ENCODE measurements around the gene MT3. TPM values are rescaled to one million over a fixed set of nuclear protein-coding genes. Genes with fewer than 3 reads are reported as not detected.

MT3 gene
- total and polyA plus RNA-seq, 2 of the 8 experiments (the other 6 are each of a cell fraction or from before 2014, with no cell fraction given) = 0.17 TPM; not detected in 1

DNA sequence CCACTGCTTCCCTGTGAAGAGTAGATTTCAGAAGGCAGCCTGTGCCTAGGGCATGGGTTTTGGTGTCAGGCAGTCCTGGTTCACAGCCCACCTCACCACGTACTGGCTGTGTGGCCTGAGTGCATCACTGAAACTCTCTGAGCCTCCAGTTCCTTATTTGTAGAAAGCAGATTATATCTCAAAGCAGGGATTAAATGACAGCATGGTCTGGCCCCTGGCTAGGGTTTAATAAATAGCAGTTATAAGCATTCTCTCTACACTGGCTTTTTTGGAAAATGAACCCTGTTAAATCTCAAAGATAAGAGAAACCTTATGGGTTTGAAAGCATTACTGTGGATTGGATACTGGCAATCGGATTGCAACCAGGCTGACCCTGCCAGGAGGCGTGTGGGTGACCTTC is 40.2 kb downstream of the MT3 start:
- Histone ChIP-seq H3K36me3 (ENCODE audit: control insufficient read depth in 2 of 4, insufficient read depth in 4 of 4, low read length in 3 of 4) (no peaks in the 10 kb centered on the region), H4K8ac (ENCODE audit: extremely low read depth, insufficient read depth, low read length) (no peak overlapping the region), H2BK15ac (ENCODE audit: low read length) (no peak overlapping the region), H2BK5ac (ENCODE audit: low read depth, low read length) (no peak overlapping the region), H3K79me1 (ENCODE audit: low read depth, low read length) (no peaks in the 10 kb centered on the region), H2AK5ac (ENCODE audit: low read depth, low read length) (no peak overlapping the region), H3K4ac (replicated peaks; ENCODE audit: insufficient read length, low read depth, low read length) (no peak overlapping the region), H3K4me2 (ENCODE audit: insufficient read depth in 1 of 2, low read depth in 2 of 2, low read length in 2 of 2) (no peak overlapping the region), H2BK12ac (ENCODE audit: low read depth, low read length) (peak overlapping the region; percentile 44; the same call in 1 of the 2 replicates), H3K23ac (ENCODE audit: insufficient read length) (no peak overlapping the region), H3K9ac (replicated peaks in 1 of 4; ENCODE audit: extremely low read depth in 1 of 4, low read depth in 3 of 4, low read length in 3 of 4) (no peak overlapping the region), H3K9me3 (ENCODE audit: insufficient read depth in 2 of 2, low read depth in 1 of 2, low read length in 1 of 2) (no peaks in the 10 kb centered on the region), H3K56ac (replicated peaks; ENCODE audit: insufficient read length, low read depth, low read length) (no peak overlapping the region), H4K91ac (replicated peaks; ENCODE audit: insufficient read length, low read length) (no peak overlapping the region), H3K79me2 (ENCODE audit: control insufficient read depth in 1 of 2, insufficient read depth in 2 of 2, low read length in 2 of 2) (no peaks in the 10 kb centered on the region), H2BK20ac (ENCODE audit: low read length) (no peak overlapping the region), H3K4me1 (replicated peaks in 1 of 4; ENCODE audit: control insufficient read depth in 3 of 4, insufficient read depth in 4 of 4, low read length in 3 of 4) (peaks cover 0 to 18% (median 13%) of the 10 kb centered on the region in 4 experiments; a peak in 6 of 7 replicates), H3K23me2 (ENCODE audit: low read depth, low read length) (peaks cover 9% of the 10 kb centered on the region; the same call in 1 of the 2 replicates), H3K14ac (ENCODE audit: insufficient read length) (no peak overlapping the region), H4K20me1 (replicated peaks in 1 of 2; ENCODE audit: control insufficient read depth in 1 of 2, insufficient read depth in 2 of 2, low read length in 2 of 2) (peaks cover 6 to 18% of the 10 kb centered on the region in 2 experiments), H3K27me3 (replicated peaks in 1 of 4; ENCODE audit: control insufficient read depth in 3 of 4, extremely low read depth in 1 of 4, insufficient read depth in 3 of 4, low read length in 3 of 4) (peaks cover 87 to 98% (median 96%) of the 10 kb centered on the region in 4 experiments), H3K18ac (ENCODE audit: extremely low read depth, low read length) (no peak overlapping the region), H2AFZ (ENCODE audit: low read length) (no peak overlapping the region), H3K27ac (ENCODE audit: low read depth, low read length) (no peak overlapping the region), H4K5ac (ENCODE audit: insufficient read length, low read depth, low read length) (no peak overlapping the region), H2BK120ac (replicated peaks; ENCODE audit: low read depth, low read length) (no peak overlapping the region), H3K4me3 (ENCODE audit: extremely low read depth in 1 of 4, insufficient read depth in 2 of 4, low read depth in 3 of 4, low read length in 4 of 4) (no peak overlapping the region)
- DNase-seq (ENCODE audit: low read depth in 1 of 2, low spot score in 2 of 2) (no peak), FAIRE-seq (no peak)
- TF ChIP-seq EZH2 (IDR thresholded peaks at IDR 0.05; ENCODE audit: low read depth, low read length, severe bottlenecking) (peak; percentile 23), HDAC2 (IDR thresholded peaks at IDR 0.05; ENCODE audit: borderline replicate concordance in 1 of 2, low read depth in 2 of 2, low read length in 2 of 2) (no peak)
- 61% methylated on average over 3 of the region's 3 CpGs; no CpG with 5 or more reads in 1 of the 2 experiments for WGBS, 2 experiments (ENCODE audit: extremely low coverage in 1 of 2, insufficient coverage in 1 of 2, insufficient read length in 1 of 2, insufficient replicate concordance in 2 of 2, low coverage in 1 of 2, low lambda C conversion rate in 2 of 2, missing lambda C conversion rate in 1 of 2)
- ChIA-PET POLR2A (ENCODE audit: partially characterized antibody) (interaction anchor here (1.1 to 1.8 kb wide), 5 partner anchors 10 to 52 kb away, joined by 3 to 6 read pairs (median 4); partner anchors contain the start of genes MT1H and MT1X), CTCF (ENCODE audit: partially characterized antibody) (interaction anchor here (1.0 to 3.1 kb wide), 9 partner anchors 12 to 116 kb away, joined by 3 to 12 read pairs (median 4); no protein-coding TSS in a partner anchor)

Data from H1 (cell line).